GM21447 (cell line): Measurements from ENCODE around the gene CCNA1.

Source experiments
- ATAC-seq: cut with Tn5 transposase; IDR thresholded peaks from one replicate; pipeline ENCODE4 v1.9.1; 2021; ENCODE audit not compliant: unreplicated experiment

CCNA1 gene

GRCh38 chr13:36453516-36453915, 21.2 kb downstream of the CCNA1 start:
- ATAC-seq: no peak

DNA sequence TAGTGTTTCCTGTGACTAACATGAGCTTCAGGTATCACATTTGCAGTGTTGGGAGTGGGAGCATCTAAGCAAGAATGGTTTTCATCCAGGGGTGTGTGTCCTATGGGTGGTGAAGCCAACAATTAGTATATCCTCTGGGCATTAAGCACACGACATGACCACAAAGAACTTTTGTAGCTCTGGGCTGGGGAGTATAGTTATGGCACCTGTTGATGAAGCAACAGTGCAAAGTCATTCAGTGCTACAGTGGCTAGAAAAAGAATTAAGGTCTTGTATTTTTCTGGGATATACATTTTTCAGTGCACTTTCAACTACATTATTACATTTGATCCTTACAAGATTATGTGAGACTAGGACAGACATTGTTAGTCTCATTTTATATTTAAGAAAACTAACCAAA, 21.8 kb downstream of the CCNA1 start:
- ATAC-seq: no peak

- ATAC-seq: no peak
These were observed 22.7 kb downstream of the CCNA1 start for GRCh38 chr13:36454987-36455386.

- ATAC-seq: no peak
These were observed 24.3 kb downstream of the CCNA1 start for GRCh38 chr13:36456577-36456976.

- no peak for ATAC-seq
These were observed 29.2 kb downstream of the CCNA1 start for GRCh38 chr13:36461506-36461905.

- no peak for ATAC-seq
These were observed 43.2 kb downstream of the CCNA1 start for GRCh38 chr13:36475468-36475867.

DNA sequence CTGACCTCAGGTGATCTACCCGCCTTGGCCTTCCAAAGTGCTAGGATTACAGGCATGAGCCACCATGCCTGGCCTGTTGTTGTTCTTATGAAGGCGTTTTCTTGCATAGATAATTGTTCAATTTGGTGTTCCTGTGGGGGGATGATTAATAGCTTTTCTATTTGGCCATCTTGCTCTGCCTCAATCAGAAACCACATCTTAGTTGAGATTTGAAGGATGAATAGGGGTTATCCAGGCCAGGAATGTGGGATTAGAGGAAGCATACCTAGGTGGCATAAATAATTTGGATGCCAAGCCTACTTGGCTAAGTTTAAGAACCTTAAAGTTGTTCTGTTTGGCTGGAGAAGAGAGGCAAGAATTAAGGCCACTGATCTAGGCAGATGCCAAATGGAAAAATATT, 44.4 kb downstream of the CCNA1 start:
- no peak for ATAC-seq

- ATAC-seq: no peak
These were observed 48.6 kb downstream of the CCNA1 start for GRCh38 chr13:36480726-36481427.

DNA sequence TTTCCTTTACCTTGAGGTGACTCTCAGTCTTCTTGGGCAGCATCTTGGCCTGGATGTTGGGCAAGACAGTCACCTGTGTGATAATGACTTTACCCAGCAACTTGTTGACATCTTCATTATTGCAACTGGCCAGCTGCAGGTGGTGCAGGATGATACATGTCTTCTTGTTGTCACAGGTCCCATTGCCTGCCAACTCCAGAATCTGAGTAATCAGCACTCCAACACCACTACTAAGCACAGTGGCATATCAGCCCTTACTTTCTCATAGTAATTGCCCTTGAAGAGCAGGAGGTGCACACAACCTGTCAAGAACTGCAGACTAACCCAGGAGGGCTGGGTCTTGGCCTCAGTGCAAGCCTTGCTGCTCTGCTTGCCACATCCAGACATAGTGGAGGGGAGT, 57.8 kb downstream of the CCNA1 start:
- no peak for ATAC-seq
